Suprapubic skin (tissue), 3 donors: ENCODE measurements around the gene LRRC46.

ENCODE experiments used
- CTCF ChIP-seq, 2 donors: fragments of 200-600 bp in 1 of 2; fragments of 450-650 bp in 1 of 2; sonication (generic) in 1 of 2; IDR thresholded peaks; one replicate each; pipeline ENCODE4 v1.5.1; 2016 to 2019; ENCODE audit warnings: antibody characterized with exemption in 2 of 2, mild to moderate bottlenecking in 1 of 2, moderate library complexity in 1 of 2
- POLR2A ChIP-seq, 2 donors: fragments of 450-650 bp; IDR thresholded peaks; one replicate each; pipeline ENCODE4 v1.6.1; 2017; ENCODE audit warnings: antibody characterized with exemption in 2 of 2, mild to moderate bottlenecking in 2 of 2, moderate library complexity in 2 of 2

- TF ChIP-seq CTCF (IDR thresholded peaks at IDR 0.05) (no peak), POLR2A (IDR thresholded peaks at IDR 0.05) (no peak)
Observed at GRCh38 chr17:47812146-47812920, 19.1 kb upstream of the LRRC46 start.
